Kidney (tissue), 14 donors: ENCODE results near the gene PTGDR. TPM values are rescaled to one million over a fixed set of nuclear protein-coding genes. Genes with fewer than 3 reads are reported as not detected.
A peak's percentile ranks its signal among the peaks of the same experiment; 100 is the strongest.

Experiments used
- DNase-seq, 5 donors: peaks; one replicate each; pipeline ENCODE4 v3.0.0-alpha.2; 2013 to 2020
- FAIRE-seq: peaks from 2 replicates; lab custom pipeline; 2012; peaks lifted over from hg19 to GRCh38; lab: Jason Lieb, UNC
- H3K27ac ChIP-seq, 2 donors: one replicate each; pipeline ENCODE4 v1.7.0; 2013; ENCODE audit warnings: low read depth in 2 of 2, low read length in 2 of 2, inconsistent platforms in 1 of 2
- H3K27me3 ChIP-seq: one replicate; pipeline ENCODE4 v1.7.1; 2013; ENCODE audit warnings: low read length, inconsistent platforms; ENCODE audit not compliant: control insufficient read depth, insufficient read depth
- H3K36me3 ChIP-seq, 3 donors: one replicate each; pipeline versions ENCODE4 v1.7.0 to v1.7.1; 2013; ENCODE audit warnings: low read length in 3 of 3, control low read depth in 1 of 3, inconsistent platforms in 1 of 3; ENCODE audit not compliant: insufficient read depth in 3 of 3, control insufficient read depth in 2 of 3
- H3K4me1 ChIP-seq, 3 donors: one replicate each; pipeline versions ENCODE4 v1.7.0 to v1.7.1; 2013; ENCODE audit warnings: low read length in 3 of 3, inconsistent platforms in 1 of 3, low read depth in 1 of 3; ENCODE audit not compliant: control insufficient read depth in 2 of 3, insufficient read depth in 2 of 3
- H3K4me3 ChIP-seq, 3 donors: one replicate each; pipeline versions ENCODE4 v1.7.0 to v1.8.1; 2013; ENCODE audit warnings: low read length in 3 of 3, control low read depth in 1 of 3, inconsistent platforms in 1 of 3
- H3K9ac ChIP-seq, 3 donors: one replicate each; pipeline versions ENCODE4 v1.7.0 to v1.7.1; 2013; ENCODE audit warnings: low read length in 3 of 3, control low read depth in 1 of 3, inconsistent platforms in 1 of 3
- H3K9me3 ChIP-seq, 3 donors: one replicate each; pipeline versions ENCODE4 v1.7.0 to v1.7.1; 2013; ENCODE audit warnings: low read length in 3 of 3, control low read depth in 1 of 3, inconsistent platforms in 1 of 3; ENCODE audit not compliant: control insufficient read depth in 2 of 3, insufficient read depth in 1 of 3
- CTCF ChIP-seq: IDR thresholded peaks from 3 replicates; pipeline ENCODE4 v1.5.1; 2012; ENCODE audit warnings: mild to moderate bottlenecking, moderate library complexity, borderline replicate concordance; ENCODE audit not compliant: insufficient read depth; ENCODE audit errors: extremely low read depth
- intact Hi-C: fragments of 100-400 bp; cut with DNase I; formaldehyde crosslinking; loops from one replicate; pipeline ENCODE4 v1.11.1; 2022
- polyA plus RNA-seq: library from polyadenylated mRNA; stranded (reverse); fragments of 350-450 nt; fragmentation: Illumina TruSeq; extraction: RNeasy Lipid Tissue Mini Kit (QIAGEN cat#74804); gene quantifications from one replicate; pipeline ENCODE4 v1.2.3, GENCODE V29; 2014; ENCODE audit warnings: low read depth, low replicate concordance; ENCODE audit not compliant: insufficient read depth
- total RNA-seq: library from RNA; stranded (reverse); fragmentation: NEBNext Ultra II Directional; extraction: Animal tissue kit (Norgen Biotek cat#: 25700); gene quantifications from one replicate; pipeline ENCODE4 v1.2.1, GENCODE V29; 2021
- donor health status: control.
- donor health status: control.
- donor health status: control.
- donor health status: control.
- donor health status: control.
- donor health status: DM: yes; HTN: yes; CAD: no.
- donor health status: Normal renal cell carcinoma (clear cell type).

The PTGDR gene
- total and polyA plus RNA-seq, 2 donors from 2014 or later: 0.22 to 3.1 TPM

GRCh38 chr14:52286661-52287649 lies 19.5 kb downstream of the PTGDR start:
- Histone ChIP-seq H3K27ac (no peak overlapping the region), H3K4me3 (no peak overlapping the region), H3K9ac (no peak overlapping the region), H3K36me3 (no peaks in the 10 kb centered on the region), H3K27me3 (no peaks in the 10 kb centered on the region), H3K4me1 (no peaks in the 10 kb centered on the region), H3K9me3 (no peaks in the 10 kb centered on the region)
- FAIRE-seq (no peak), DNase-seq (no peak)
- intact Hi-C loops: no loop called here
- TF ChIP-seq CTCF: no peak

DNA sequence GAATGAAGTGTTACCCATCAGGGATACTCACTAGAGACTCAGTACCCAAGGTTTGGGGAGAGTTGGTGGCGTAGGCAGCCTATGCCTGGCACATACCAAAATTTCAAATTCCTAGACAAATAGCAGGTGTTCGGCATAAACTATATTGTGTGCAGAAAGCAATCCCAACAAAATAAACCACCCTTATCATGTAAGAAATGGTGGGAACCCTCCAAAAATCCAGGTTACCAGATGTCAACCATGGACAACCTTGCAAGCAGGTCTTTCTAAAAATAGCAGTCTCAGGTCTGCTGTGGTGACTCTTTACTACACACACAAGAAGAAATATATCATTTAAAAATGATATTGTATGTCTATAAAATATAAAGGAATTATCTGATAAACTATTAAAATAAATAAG lies 28.9 kb downstream of the PTGDR start:
- TF ChIP-seq CTCF: no peak
- H3K36me3 ChIP-seq: no peaks in the 10 kb centered on the region
- FAIRE-seq: no peak

GRCh38 chr14:52298795-52299194 lies 31.3 kb downstream of the PTGDR start:
- H3K4me1 ChIP-seq: no peaks in the 10 kb centered on the region
- H3K36me3 ChIP-seq: no peaks in the 10 kb centered on the region
- no peak overlapping the region for H3K4me3 ChIP-seq
- DNase-seq (peak in 1 of 5 donors; percentile 69), FAIRE-seq (no peak)
- intact Hi-C loops: loop anchor here (5.0 kb wide), 1 partner anchor 179 kb away; no protein-coding TSS in a partner anchor
- no peak overlapping the region for H3K27ac ChIP-seq
- H3K9ac ChIP-seq: no peak overlapping the region
- H3K27me3 ChIP-seq: no peaks in the 10 kb centered on the region
- H3K9me3 ChIP-seq: no peaks in the 10 kb centered on the region
- no peak for TF ChIP-seq CTCF

More for the DNA sequence above, 28.9 kb downstream of the PTGDR start:
- Histone ChIP-seq H3K9ac (no peak overlapping the region), H3K4me1 (no peaks in the 10 kb centered on the region), H3K27ac (no peak overlapping the region), H3K4me3 (no peak overlapping the region), H3K27me3 (no peaks in the 10 kb centered on the region), H3K9me3 (no peaks in the 10 kb centered on the region)
- no peak for DNase-seq
- intact Hi-C loops: loop anchor here (5.0 kb wide), 1 partner anchor 181 kb away; no protein-coding TSS in a partner anchor
